T-helper 1 cell (primary cell): ENCODE results near the gene KLF11.
"Not testable (repeated sequence)": the region's sequence is repeated elsewhere in the genome, so short reads cannot be mapped to it uniquely, and the experiment has no call there.

ENCODE experiments used
- DNase-seq, 5 donors: peaks; one replicate each; pipeline ENCODE4 v3.0.0-alpha.2; 2012 to 2020

Gene KLF11

GRCh38 chr2:10009811-10010781, 33.3 kb upstream of the KLF11 start:
- DNase-seq = no peak

- not testable (repeated sequence) for DNase-seq
Observed at GRCh38 chr2:10010861-10011605, 32.3 kb upstream of the KLF11 start.

GRCh38 chr2:10011606-10012325, 31.6 kb upstream of the KLF11 start:
- not testable (repeated sequence) for DNase-seq

- not testable (repeated sequence) for DNase-seq
Observed at GRCh38 chr2:10012366-10012962, 30.9 kb upstream of the KLF11 start.

- no peak for DNase-seq
Observed at GRCh38 chr2:10012963-10013461, 30.3 kb upstream of the KLF11 start.

GRCh38 chr2:10013651-10014417, 29.5 kb upstream of the KLF11 start:
- DNase-seq = not testable (repeated sequence)

- DNase-seq = no peak
Observed at GRCh38 chr2:10014418-10015190, 28.7 kb upstream of the KLF11 start.

- DNase-seq = not testable (repeated sequence)
Observed at GRCh38 chr2:10015376-10015989, 27.9 kb upstream of the KLF11 start.

GRCh38 chr2:10016001-10016801, 27.1 kb upstream of the KLF11 start:
- no peak for DNase-seq

- DNase-seq = no peak
Observed at GRCh38 chr2:10016802-10017258, 26.5 kb upstream of the KLF11 start.

- DNase-seq = no peak
Observed at GRCh38 chr2:10017313-10017941, 25.9 kb upstream of the KLF11 start.

GRCh38 chr2:10019174-10019573, 24.2 kb upstream of the KLF11 start:
- DNase-seq = no peak

GRCh38 chr2:10019602-10020400, 23.5 kb upstream of the KLF11 start:
- no peak for DNase-seq

- DNase-seq = no peak
Observed at GRCh38 chr2:10022041-10022421, 21.3 kb upstream of the KLF11 start.

GRCh38 chr2:10022445-10022844, 20.9 kb upstream of the KLF11 start:
- DNase-seq = no peak

- DNase-seq = no peak
Observed at GRCh38 chr2:10022966-10023662, 20.2 kb upstream of the KLF11 start.

GRCh38 chr2:10026940-10027569, 16.3 kb upstream of the KLF11 start:
- no peak for DNase-seq
